Measurements from ENCODE around the gene CSRP2.

The CSRP2 gene

DNA sequence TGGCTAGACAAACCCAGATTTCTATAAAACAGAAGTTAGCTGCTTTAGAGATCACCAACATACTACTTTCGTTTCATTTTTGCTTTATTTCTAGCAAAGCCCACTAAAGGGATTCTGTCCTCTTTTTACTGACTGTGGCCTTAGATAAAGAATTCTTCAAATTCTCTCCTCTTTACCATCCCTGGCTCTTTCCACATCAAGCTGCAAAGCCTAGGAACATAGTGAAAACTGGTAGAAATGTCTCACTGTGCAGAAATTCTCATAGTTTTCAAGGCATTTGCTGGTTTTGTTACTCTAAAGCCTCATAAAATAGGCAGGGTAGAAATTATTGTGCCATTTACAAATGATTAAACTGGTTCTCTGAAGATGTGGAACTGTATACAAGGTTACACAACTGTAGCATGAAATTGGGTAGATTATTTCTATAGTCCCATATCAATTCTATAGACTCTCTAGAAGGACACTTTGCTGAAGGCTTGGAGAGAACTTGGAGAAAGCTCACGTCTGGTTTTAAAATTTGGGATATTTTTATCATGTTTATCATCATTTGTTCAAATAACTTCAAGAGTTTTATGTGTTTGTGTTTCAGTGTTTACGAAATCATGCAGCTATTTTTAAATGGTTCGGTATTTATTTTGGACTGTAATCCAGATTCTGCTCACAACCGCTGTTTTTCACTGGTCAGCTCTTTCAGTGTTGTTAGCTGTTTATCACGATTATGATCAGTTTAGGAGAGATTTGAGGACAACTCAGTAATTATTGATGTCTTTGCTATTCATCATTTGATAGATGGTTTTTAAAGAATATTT, 36.7 kb upstream of the CSRP2 start:
- TF ChIP-seq TAF1 (IDR thresholded peaks at IDR 0.05; ENCODE audit: borderline replicate concordance, low read depth, low read length) (no peak), POLR2A (IDR thresholded peaks at IDR 0.05; ENCODE audit: low read depth, low read length) (no peak), POLR2AphosphoS5 (IDR thresholded peaks at IDR 0.05; ENCODE audit: low read depth, low read length) (no peak)
- DNase-seq (ENCODE audit: insufficient read length) (no peak), FAIRE-seq (no peak)

GRCh38 chr12:76914102-76914859, 35.5 kb upstream of the CSRP2 start:
- FAIRE-seq (no peak), DNase-seq (ENCODE audit: insufficient read length) (no peak)
- no peak for TF ChIP-seq TAF1 (IDR thresholded peaks at IDR 0.05; ENCODE audit: borderline replicate concordance, low read depth, low read length)
- no peak for TF ChIP-seq POLR2AphosphoS5 (IDR thresholded peaks at IDR 0.05; ENCODE audit: low read depth, low read length)
- TF ChIP-seq POLR2A (IDR thresholded peaks at IDR 0.05; ENCODE audit: low read depth, low read length) = no peak

GRCh38 chr12:76909290-76909689, 30.5 kb upstream of the CSRP2 start:
- DNase-seq (ENCODE audit: insufficient read length) (no peak), FAIRE-seq (no peak)
- TF ChIP-seq POLR2A (IDR thresholded peaks at IDR 0.05; ENCODE audit: low read depth, low read length) (no peak), TAF1 (IDR thresholded peaks at IDR 0.05; ENCODE audit: borderline replicate concordance, low read depth, low read length) (no peak), POLR2AphosphoS5 (IDR thresholded peaks at IDR 0.05; ENCODE audit: low read depth, low read length) (no peak)

GRCh38 chr12:76908303-76909017, 29.6 kb upstream of the CSRP2 start:
- no peak for FAIRE-seq
- DNase-seq (ENCODE audit: insufficient read length) = no peak
- TF ChIP-seq POLR2AphosphoS5 (IDR thresholded peaks at IDR 0.05; ENCODE audit: low read depth, low read length) (no peak), TAF1 (IDR thresholded peaks at IDR 0.05; ENCODE audit: borderline replicate concordance, low read depth, low read length) (no peak), POLR2A (IDR thresholded peaks at IDR 0.05; ENCODE audit: low read depth, low read length) (no peak)

GRCh38 chr12:76901628-76902380, 23.0 kb upstream of the CSRP2 start:
- DNase-seq (ENCODE audit: insufficient read length) (no peak), FAIRE-seq (no peak)
- TF ChIP-seq TAF1 (IDR thresholded peaks at IDR 0.05; ENCODE audit: borderline replicate concordance, low read depth, low read length) (no peak), POLR2A (IDR thresholded peaks at IDR 0.05; ENCODE audit: low read depth, low read length) (no peak), POLR2AphosphoS5 (IDR thresholded peaks at IDR 0.05; ENCODE audit: low read depth, low read length) (no peak)

- FAIRE-seq = no peak
- no peak for DNase-seq (ENCODE audit: insufficient read length)
- TF ChIP-seq POLR2AphosphoS5 (IDR thresholded peaks at IDR 0.05; ENCODE audit: low read depth, low read length) = no peak
- TF ChIP-seq TAF1 (IDR thresholded peaks at IDR 0.05; ENCODE audit: borderline replicate concordance, low read depth, low read length) = no peak
- TF ChIP-seq POLR2A (IDR thresholded peaks at IDR 0.05; ENCODE audit: low read depth, low read length) = no peak
Measured at GRCh38 chr12:76899522-76899921, 20.7 kb upstream of the CSRP2 start.

DNA sequence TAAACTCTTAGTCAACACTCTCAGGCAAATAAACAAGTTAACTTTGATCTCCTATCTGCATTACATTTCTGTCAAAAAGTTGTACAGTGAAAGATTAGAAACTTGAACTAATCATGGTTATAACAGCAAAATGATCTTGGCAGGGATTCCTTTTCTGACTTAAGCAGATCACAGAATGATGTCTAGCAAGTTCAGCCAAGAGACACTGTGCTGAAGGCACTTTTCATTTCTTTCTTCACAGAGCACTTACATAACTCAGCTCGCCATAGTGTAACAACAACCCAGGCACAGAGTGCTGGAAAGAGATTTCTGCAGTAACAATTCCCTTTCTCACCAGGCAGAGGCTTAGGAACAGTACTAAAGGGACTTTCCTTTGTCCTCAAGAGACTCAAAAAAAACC, 19.6 kb upstream of the CSRP2 start:
- TF ChIP-seq POLR2A (IDR thresholded peaks at IDR 0.05; ENCODE audit: low read depth, low read length) = no peak
- no peak for TF ChIP-seq TAF1 (IDR thresholded peaks at IDR 0.05; ENCODE audit: borderline replicate concordance, low read depth, low read length)
- no peak for TF ChIP-seq POLR2AphosphoS5 (IDR thresholded peaks at IDR 0.05; ENCODE audit: low read depth, low read length)
- FAIRE-seq (no peak), DNase-seq (ENCODE audit: insufficient read length) (no peak)

GRCh38 chr12:76896274-76896673, 17.5 kb upstream of the CSRP2 start:
- no peak for DNase-seq (ENCODE audit: insufficient read length)
- TF ChIP-seq POLR2AphosphoS5 (IDR thresholded peaks at IDR 0.05; ENCODE audit: low read depth, low read length) = no peak
- no peak for TF ChIP-seq TAF1 (IDR thresholded peaks at IDR 0.05; ENCODE audit: borderline replicate concordance, low read depth, low read length)
- TF ChIP-seq POLR2A (IDR thresholded peaks at IDR 0.05; ENCODE audit: low read depth, low read length) = no peak
- no peak for FAIRE-seq

GRCh38 chr12:76895796-76896195, 17.0 kb upstream of the CSRP2 start:
- FAIRE-seq = no peak
- TF ChIP-seq TAF1 (IDR thresholded peaks at IDR 0.05; ENCODE audit: borderline replicate concordance, low read depth, low read length) (no peak), POLR2AphosphoS5 (IDR thresholded peaks at IDR 0.05; ENCODE audit: low read depth, low read length) (no peak), POLR2A (IDR thresholded peaks at IDR 0.05; ENCODE audit: low read depth, low read length) (no peak)
- no peak for DNase-seq (ENCODE audit: insufficient read length)

GRCh38 chr12:76891609-76892008, 12.8 kb upstream of the CSRP2 start:
- DNase-seq (ENCODE audit: insufficient read length) (no peak), FAIRE-seq (no peak)
- TF ChIP-seq POLR2A (IDR thresholded peaks at IDR 0.05; ENCODE audit: low read depth, low read length) (no peak), TAF1 (IDR thresholded peaks at IDR 0.05; ENCODE audit: borderline replicate concordance, low read depth, low read length) (no peak), POLR2AphosphoS5 (IDR thresholded peaks at IDR 0.05; ENCODE audit: low read depth, low read length) (no peak)

All from GM12892 (cell line).